Pancreas (tissue), 10 donors: ENCODE measurements around the gene TRERF1. TPM values are rescaled to one million over a fixed set of nuclear protein-coding genes. Genes with fewer than 3 reads are reported as not detected.

ENCODE experiments used
- ATAC-seq, 4 donors: fragments of 200-7000 bp; cut with Tn5 transposase; one replicate each; pipeline versions ENCODE4 v1.8.0 to v1.9.1; 2020; ENCODE audit warnings: mild to moderate bottlenecking in 4 of 4, moderate library complexity in 4 of 4
- DNase-seq, 6 donors: peaks; one replicate each; pipeline ENCODE4 v3.0.0-alpha.2; 2020
- FAIRE-seq: peaks from 2 replicates; lab custom pipeline; 2012; peaks lifted over from hg19 to GRCh38; lab: Jason Lieb, UNC
- H3K27ac ChIP-seq, 4 donors: fragments of 200-600 bp; sonication (generic); 1 replicate in 3 of 4; 2 replicates in 1 of 4; pipeline versions ENCODE4 v1.5.0 to v1.8.0; 2020
- H3K27me3 ChIP-seq, 4 donors: fragments of 200-600 bp; one replicate each; pipeline ENCODE4 v1.8.0; 2021
- H3K36me3 ChIP-seq, 3 donors: fragments of 200-600 bp; sonication (generic) in 1 of 3; one replicate each; pipeline versions ENCODE4 v1.5.0 to v1.8.0; 2020 to 2021
- H3K4me1 ChIP-seq, 3 donors: fragments of 200-600 bp; one replicate each; pipeline ENCODE4 v1.8.0; 2021
- H3K4me3 ChIP-seq, 4 donors: fragments of 200-600 bp; sonication (generic) in 2 of 4; one replicate each; pipeline versions ENCODE4 v1.5.0 to v1.8.0; 2020 to 2021
- H3K9me3 ChIP-seq, 4 donors: fragments of 200-600 bp; one replicate each; pipeline ENCODE4 v1.8.0; 2021
- WGBS, 2 donors: extraction: QIAGEN DNeasy Blood & Tissue Kit; methylation state at CpG; one replicate each; pipeline ENCODE4 v1.1.7; 2013; 5-methylcytosine and 5-hydroxymethylcytosine counted together
- intact Hi-C, 3 donors: fragments of 100-400 bp; cut with DNase I; formaldehyde crosslinking; loops; one replicate each; pipeline versions ENCODE4 v1.11.1 to v1.14.2; 2022
- polyA plus RNA-seq, 2 donors: library from polyadenylated mRNA; stranded (reverse); fragments of 200-250 nt; gene quantifications; one replicate each; pipeline ENCODE4 v1.2.3, GENCODE V29; 2013
- total RNA-seq, 6 donors: library from RNA; stranded (reverse); fragmentation: NEBNext Ultra II Directional in 4 of 6; extraction: Animal tissue kit (Norgen Biotek cat#: 25700) in 4 of 6; gene quantifications; one replicate each; pipeline versions ENCODE4 v1.2.1 to v1.2.4, GENCODE V29; 2021 to 2023
- TF ChIP-seq, protein P1 (sequence below), 4 donors: fragments of 200-600 bp; sonication (generic) in 3 of 4; IDR thresholded peaks; one replicate each; pipeline versions ENCODE4 v1.5.0 to v1.8.0; 2021; ENCODE audit warnings: antibody characterized with exemption in 4 of 4
- donor health status: healthy with polysubstance abuse.
- donor health status: DM: no; HTN: no; CAD: no; lungs with moderate emphysema.
- donor health status: DM: no; HTN: no; CAD: no.
- donor health status: control.
- donor health status: control.
- donor health status: Bipolar disorder and iron deficiency.
- donor health status: DM: yes; HTN: yes; CAD: no.
- donor health status: DM: no; HTN: no; CAD: no.
- donor health status: DM: no; HTN: no; CAD: no.
- donor health status: DM: yes; HTN: yes; CAD: no.

TRERF1 gene
- total and polyA plus RNA-seq, 8 donors, result 0.94 to 2.5 (median 1.5) TPM

DNA sequence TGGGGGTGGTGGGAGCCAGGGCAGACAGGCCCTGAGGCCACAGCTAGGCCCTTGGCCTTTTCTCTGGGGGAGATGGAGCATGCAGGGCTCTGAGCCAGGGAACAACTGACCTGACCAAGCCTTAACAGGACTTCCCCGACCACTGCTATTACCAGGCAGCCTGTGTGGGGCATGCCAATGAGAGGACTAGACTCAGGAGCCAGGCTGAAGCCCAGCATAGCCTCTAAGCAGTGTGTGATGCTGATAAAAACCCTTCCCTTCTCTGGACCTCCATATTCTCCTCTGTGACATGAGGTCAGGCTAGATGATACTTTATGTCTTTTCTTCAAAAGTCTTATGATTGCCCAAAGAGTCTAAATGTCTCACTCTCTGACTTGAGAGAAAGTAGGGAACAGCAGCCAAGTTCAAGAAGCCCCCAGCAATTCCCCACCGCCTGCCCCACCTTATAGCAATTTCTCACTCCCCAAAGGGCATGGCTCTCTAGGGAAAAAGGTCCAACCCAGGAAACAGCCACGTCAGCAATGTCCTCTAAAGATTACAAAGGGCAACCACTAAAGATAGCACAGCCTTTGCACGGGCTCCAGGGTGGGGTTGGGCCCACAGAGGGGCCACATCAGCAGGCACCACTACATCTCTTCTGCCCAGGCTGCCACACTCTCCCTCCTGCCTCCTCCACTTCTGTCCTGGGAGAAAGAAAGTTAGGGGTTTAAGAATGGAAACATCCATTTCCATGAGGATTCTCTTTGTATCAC lies 71.3 kb downstream of the TRERF1 start:
- H3K4me1 ChIP-seq, result no peaks in the 10 kb centered on the region
- WGBS, 2 donors, result 64 to 73% methylated on average over 4 of the region's 4 CpGs
- FAIRE-seq (no peak), DNase-seq (no peak), ATAC-seq (no peak)
- intact Hi-C loops, result no loop called here
- H3K36me3 ChIP-seq, result no peaks in the 10 kb centered on the region
- H3K27me3 ChIP-seq, result no peaks in the 10 kb centered on the region
- no peak overlapping the region for H3K4me3 ChIP-seq
- no peak overlapping the region for H3K27ac ChIP-seq
- no peaks in the 10 kb centered on the region for H3K9me3 ChIP-seq
- TF ChIP-seq, protein P1, sequence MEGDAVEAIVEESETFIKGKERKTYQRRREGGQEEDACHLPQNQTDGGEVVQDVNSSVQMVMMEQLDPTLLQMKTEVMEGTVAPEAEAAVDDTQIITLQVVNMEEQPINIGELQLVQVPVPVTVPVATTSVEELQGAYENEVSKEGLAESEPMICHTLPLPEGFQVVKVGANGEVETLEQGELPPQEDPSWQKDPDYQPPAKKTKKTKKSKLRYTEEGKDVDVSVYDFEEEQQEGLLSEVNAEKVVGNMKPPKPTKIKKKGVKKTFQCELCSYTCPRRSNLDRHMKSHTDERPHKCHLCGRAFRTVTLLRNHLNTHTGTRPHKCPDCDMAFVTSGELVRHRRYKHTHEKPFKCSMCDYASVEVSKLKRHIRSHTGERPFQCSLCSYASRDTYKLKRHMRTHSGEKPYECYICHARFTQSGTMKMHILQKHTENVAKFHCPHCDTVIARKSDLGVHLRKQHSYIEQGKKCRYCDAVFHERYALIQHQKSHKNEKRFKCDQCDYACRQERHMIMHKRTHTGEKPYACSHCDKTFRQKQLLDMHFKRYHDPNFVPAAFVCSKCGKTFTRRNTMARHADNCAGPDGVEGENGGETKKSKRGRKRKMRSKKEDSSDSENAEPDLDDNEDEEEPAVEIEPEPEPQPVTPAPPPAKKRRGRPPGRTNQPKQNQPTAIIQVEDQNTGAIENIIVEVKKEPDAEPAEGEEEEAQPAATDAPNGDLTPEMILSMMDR (IDR thresholded peaks at IDR 0.05), result no peak

DNA sequence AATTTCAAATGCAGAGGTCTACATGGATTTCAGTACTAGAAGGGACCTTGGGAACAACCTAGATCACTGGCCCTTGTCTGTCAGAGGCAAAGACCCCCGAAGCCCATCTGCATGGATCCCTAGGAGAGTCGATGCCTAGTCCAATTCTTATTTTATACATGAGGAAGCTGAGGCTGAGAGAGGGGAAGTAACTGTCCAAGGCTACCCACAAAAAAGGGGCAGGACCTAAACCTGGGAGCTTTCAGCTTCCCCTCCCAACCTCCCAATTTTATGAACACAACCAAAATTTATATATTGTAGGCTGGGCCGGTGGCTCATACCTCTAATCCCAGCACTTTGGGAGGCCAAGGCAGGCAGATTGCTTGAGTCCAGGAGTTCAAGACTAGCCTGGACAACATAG lies 73.2 kb downstream of the TRERF1 start:
- Histone ChIP-seq H3K36me3 (no peaks in the 10 kb centered on the region), H3K27ac (no peak overlapping the region), H3K27me3 (no peaks in the 10 kb centered on the region), H3K4me3 (no peak overlapping the region), H3K4me1 (no peaks in the 10 kb centered on the region), H3K9me3 (no peaks in the 10 kb centered on the region)
- ATAC-seq (peak in 1 of 4 donors; percentile 43), FAIRE-seq (no peak), DNase-seq (no peak)
- TF ChIP-seq, protein P1 (IDR thresholded peaks at IDR 0.05), result no peak
- intact Hi-C loops, result no loop called here
- 87% methylated on average over 3 of the region's 3 CpGs for WGBS, 2 donors

DNA sequence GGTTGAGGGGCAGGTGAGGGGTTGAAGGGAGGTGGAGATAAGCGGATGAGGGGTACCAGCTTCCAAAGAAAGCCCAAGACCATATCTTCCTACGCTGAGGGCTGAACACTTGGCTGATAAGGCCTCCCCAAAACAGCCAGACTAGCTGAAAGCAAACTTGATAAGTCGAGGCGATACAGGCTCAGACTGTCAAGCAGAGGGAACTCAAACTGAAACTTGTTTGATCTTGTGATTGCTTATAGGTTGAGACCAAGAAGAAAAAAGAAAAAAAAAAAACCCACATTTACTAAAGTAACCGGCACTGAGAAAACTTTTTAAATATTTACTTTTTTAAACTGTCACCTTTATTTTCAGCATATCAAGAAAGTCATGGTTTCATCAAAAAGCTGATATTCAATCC lies 73.6 kb downstream of the TRERF1 start:
- intact Hi-C loops, result no loop called here
- H3K9me3 ChIP-seq, result no peaks in the 10 kb centered on the region
- WGBS, 2 donors, result 73 to 75% methylated on average over 5 of the region's 5 CpGs
- ATAC-seq (no peak), FAIRE-seq (no peak), DNase-seq (no peak)
- TF ChIP-seq, protein P1 (IDR thresholded peaks at IDR 0.05), result no peak
- H3K4me1 ChIP-seq, result no peaks in the 10 kb centered on the region
- H3K27me3 ChIP-seq, result no peaks in the 10 kb centered on the region
- H3K36me3 ChIP-seq, result no peaks in the 10 kb centered on the region
- no peak overlapping the region for H3K27ac ChIP-seq
- no peak overlapping the region for H3K4me3 ChIP-seq

DNA sequence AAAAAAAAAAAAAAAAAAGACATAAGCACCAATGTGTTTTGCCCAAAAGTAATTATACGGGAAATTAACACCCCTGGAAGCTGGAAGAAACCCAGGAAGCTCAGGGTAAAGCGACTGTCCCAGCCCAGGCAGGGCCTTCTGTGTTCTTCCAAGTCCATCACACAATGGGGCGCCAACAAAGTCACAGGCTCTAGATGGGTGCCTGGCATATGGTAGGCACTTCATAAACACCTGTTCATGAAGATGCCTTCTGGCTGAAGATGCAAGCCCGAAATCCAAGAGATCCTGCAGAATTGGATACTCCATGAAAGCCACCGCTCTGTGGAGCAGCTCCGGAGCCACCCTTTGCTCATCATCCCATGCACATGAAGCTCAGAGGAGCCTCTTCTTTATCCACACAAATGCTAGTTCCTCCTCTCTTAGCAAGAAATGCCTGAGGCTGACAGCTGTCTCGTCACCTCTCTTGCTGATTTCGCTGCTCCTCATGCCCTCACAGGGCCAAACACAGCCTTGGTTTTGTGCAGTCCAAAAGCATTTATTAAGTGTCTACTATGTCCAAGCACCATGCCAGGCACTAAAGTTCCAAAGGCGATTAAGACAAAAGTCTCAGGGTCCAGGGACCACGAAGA lies 76.6 kb downstream of the TRERF1 start:
- intact Hi-C loops, result no loop called here
- TF ChIP-seq, protein P1 (IDR thresholded peaks at IDR 0.05), result no peak
- DNase-seq (no peak), FAIRE-seq (no peak), ATAC-seq (no peak)
- Histone ChIP-seq H3K27me3 (no peaks in the 10 kb centered on the region), H3K36me3 (no peaks in the 10 kb centered on the region), H3K4me3 (no peak overlapping the region), H3K9me3 (no peaks in the 10 kb centered on the region), H3K27ac (no peak overlapping the region), H3K4me1 (no peaks in the 10 kb centered on the region)
- 91 to 92% methylated on average over 10 of the region's 10 CpGs for WGBS, 2 donors
